ENCODE results near the gene GRB10.

GRB10 gene

GRCh38 chr7:50696810-50697582, 85.7 kb downstream of the GRB10 start:
- Histone ChIP-seq H3K27me3 (replicated peaks) (no peaks in the 10 kb centered on the region), H3K36me3 (replicated peaks) (peaks cover 2% of the 10 kb centered on the region)
- in situ Hi-C loops (cut with HindIII; ENCODE audit: low pct_ligation_motif_present, low sequenced_read_pairs): no loop called here

GRCh38 chr7:50695026-50695425, 87.7 kb downstream of the GRB10 start:
- Histone ChIP-seq H3K27me3 (replicated peaks) (no peaks in the 10 kb centered on the region), H3K36me3 (replicated peaks) (no peaks in the 10 kb centered on the region), H3K27ac (no peak overlapping the region), H3K4me3 (ENCODE audit: low read depth, low read length) (no peak overlapping the region)
- TF ChIP-seq, protein P1, sequence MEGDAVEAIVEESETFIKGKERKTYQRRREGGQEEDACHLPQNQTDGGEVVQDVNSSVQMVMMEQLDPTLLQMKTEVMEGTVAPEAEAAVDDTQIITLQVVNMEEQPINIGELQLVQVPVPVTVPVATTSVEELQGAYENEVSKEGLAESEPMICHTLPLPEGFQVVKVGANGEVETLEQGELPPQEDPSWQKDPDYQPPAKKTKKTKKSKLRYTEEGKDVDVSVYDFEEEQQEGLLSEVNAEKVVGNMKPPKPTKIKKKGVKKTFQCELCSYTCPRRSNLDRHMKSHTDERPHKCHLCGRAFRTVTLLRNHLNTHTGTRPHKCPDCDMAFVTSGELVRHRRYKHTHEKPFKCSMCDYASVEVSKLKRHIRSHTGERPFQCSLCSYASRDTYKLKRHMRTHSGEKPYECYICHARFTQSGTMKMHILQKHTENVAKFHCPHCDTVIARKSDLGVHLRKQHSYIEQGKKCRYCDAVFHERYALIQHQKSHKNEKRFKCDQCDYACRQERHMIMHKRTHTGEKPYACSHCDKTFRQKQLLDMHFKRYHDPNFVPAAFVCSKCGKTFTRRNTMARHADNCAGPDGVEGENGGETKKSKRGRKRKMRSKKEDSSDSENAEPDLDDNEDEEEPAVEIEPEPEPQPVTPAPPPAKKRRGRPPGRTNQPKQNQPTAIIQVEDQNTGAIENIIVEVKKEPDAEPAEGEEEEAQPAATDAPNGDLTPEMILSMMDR (IDR thresholded peaks at IDR 0.05; ENCODE audit: low read depth, low read length, missing control alignments): no peak
- no peak for DNase-seq
- in situ Hi-C loops (cut with HindIII; ENCODE audit: low pct_ligation_motif_present, low sequenced_read_pairs): no loop called here

More at GRCh38 chr7:50696810-50697582, 85.7 kb downstream of the GRB10 start:
- no peak for DNase-seq
- Histone ChIP-seq H3K4me3 (ENCODE audit: low read depth, low read length) (no peak overlapping the region), H3K27ac (no peak overlapping the region)
- TF ChIP-seq, protein P1 (IDR thresholded peaks at IDR 0.05; ENCODE audit: low read depth, low read length, missing control alignments): peak; percentile 75

GRCh38 chr7:50693455-50694130, 89.1 kb downstream of the GRB10 start:
- Histone ChIP-seq H3K36me3 (replicated peaks) (no peaks in the 10 kb centered on the region), H3K27me3 (replicated peaks) (no peaks in the 10 kb centered on the region), H3K4me3 (ENCODE audit: low read depth, low read length) (no peak overlapping the region), H3K27ac (no peak overlapping the region)
- TF ChIP-seq, protein P1 (IDR thresholded peaks at IDR 0.05; ENCODE audit: low read depth, low read length, missing control alignments): no peak
- DNase-seq: peak; percentile 19
- in situ Hi-C loops (cut with HindIII; ENCODE audit: low pct_ligation_motif_present, low sequenced_read_pairs): no loop called here

DNA sequence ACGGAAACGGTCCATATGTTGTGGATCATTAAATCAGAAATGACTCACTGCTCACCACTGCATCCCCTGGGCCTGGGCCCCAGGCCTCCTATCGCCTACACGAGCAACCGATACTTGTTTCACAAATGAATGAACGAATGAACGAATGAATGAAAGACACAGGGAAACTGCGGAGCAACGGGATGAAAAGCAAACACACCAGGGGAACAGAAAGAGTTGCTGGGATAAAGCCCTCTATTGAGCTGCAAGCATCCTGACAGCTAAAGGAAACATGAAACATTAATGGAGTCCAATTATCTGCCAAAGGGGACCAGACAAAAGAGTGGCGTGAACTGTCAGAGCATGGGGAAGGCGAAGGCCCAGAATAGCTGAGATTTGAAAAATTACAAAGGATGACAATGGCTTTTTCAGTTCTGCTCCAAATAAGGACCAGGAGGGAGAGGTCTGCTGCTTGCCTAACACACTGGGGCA, 92.1 kb downstream of the GRB10 start:
- Histone ChIP-seq H3K27me3 (replicated peaks) (no peaks in the 10 kb centered on the region), H3K36me3 (replicated peaks) (peaks cover 9% of the 10 kb centered on the region), H3K4me3 (ENCODE audit: low read depth, low read length) (no peak overlapping the region), H3K27ac (no peak overlapping the region)
- TF ChIP-seq, protein P1 (IDR thresholded peaks at IDR 0.05; ENCODE audit: low read depth, low read length, missing control alignments): no peak
- no peak for DNase-seq
- in situ Hi-C loops (cut with HindIII; ENCODE audit: low pct_ligation_motif_present, low sequenced_read_pairs): no loop called here

DNA sequence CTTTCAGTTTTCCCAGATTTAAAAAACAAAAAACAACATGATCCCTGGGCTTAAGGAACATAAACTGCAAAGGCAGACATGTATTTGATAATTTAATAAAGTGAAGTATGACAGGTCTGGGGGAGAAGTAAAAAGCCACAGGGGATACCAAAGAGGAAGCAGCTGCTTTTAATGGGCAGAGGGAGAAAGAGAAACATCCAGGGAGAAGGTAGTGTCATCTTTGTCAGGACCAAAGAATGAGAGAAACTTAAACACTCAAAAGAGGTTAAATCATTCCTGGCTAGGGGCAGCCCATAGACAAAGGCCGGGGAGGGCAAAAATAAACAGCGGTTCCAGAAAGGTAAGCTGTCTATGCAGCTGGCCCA, 94.5 kb downstream of the GRB10 start:
- Histone ChIP-seq H3K27ac (no peak overlapping the region), H3K4me3 (ENCODE audit: low read depth, low read length) (no peak overlapping the region)
- in situ Hi-C loops (cut with HindIII; ENCODE audit: low pct_ligation_motif_present, low sequenced_read_pairs): no loop called here

More for the DNA sequence above, 94.5 kb downstream of the GRB10 start:
- H3K36me3 ChIP-seq (replicated peaks): peaks cover 9% of the 10 kb centered on the region
- no peak for DNase-seq
- H3K27me3 ChIP-seq (replicated peaks): no peaks in the 10 kb centered on the region
- TF ChIP-seq, protein P1 (IDR thresholded peaks at IDR 0.05; ENCODE audit: low read depth, low read length, missing control alignments): no peak
